Measurements from ENCODE around the gene SLC13A5.

GRCh38 chr17:6755281-6755680 is 42.1 kb upstream of the SLC13A5 start:
- no peak for TF ChIP-seq POLR2A (IDR thresholded peaks at IDR 0.05; ENCODE audit: low read length)
- TF ChIP-seq GATA1 (IDR thresholded peaks at IDR 0.05; ENCODE audit: low read depth, low read length): no peak

Measured in erythroblast (primary cell).